Measurements from ENCODE around the gene MSANTD4. TPM values are rescaled to one million over a fixed set of nuclear protein-coding genes. Genes with fewer than 3 reads are reported as not detected.

MSANTD4 gene
- total and polyA plus RNA-seq, 2 donors (not counting 1 experiment from before 2014, with no cell fraction given) = 2.4 to 20.0 TPM

GRCh38 chr11:105975128-105975527 lies 46.9 kb downstream of the MSANTD4 start:
- no peaks in the 10 kb centered on the region for H3K9me3 ChIP-seq (ENCODE audit: control extremely low read depth in 1 of 3, control insufficient read depth in 2 of 3, insufficient read depth in 1 of 3, low read length in 2 of 3)
- Mint-ChIP-seq H3K9me3 (ENCODE audit: insufficient read depth) (no peaks in the 10 kb centered on the region), H3K27me3 (peaks cover 2% of the 10 kb centered on the region), H3K4me1 (no peaks in the 10 kb centered on the region), H3K27ac (no peak overlapping the region), H3K4me3 (no peak overlapping the region)
- intact Hi-C loops (cut with micrococcal nuclease) = no loop called here
- no peak overlapping the region for H2AFZ ChIP-seq (ENCODE audit: insufficient read depth, low read depth, low read length, poor library complexity, severe bottlenecking)
- no CpG with 5 or more reads among the region's 1 CpG for WGBS (ENCODE audit: insufficient coverage)
- H3K27ac ChIP-seq (ENCODE audit: low read length in 2 of 2) = no peak overlapping the region
- H3K27me3 ChIP-seq (replicated peaks in 1 of 4; ENCODE audit: control extremely low read depth in 1 of 4, control insufficient read depth in 3 of 4, insufficient read depth in 4 of 4, low read length in 3 of 4) = no peaks in the 10 kb centered on the region
- TF ChIP-seq CTCF (IDR thresholded peaks at IDR 0.05) = no peak
- no peak for TF ChIP-seq EZH2 (IDR thresholded peaks at IDR 0.05; ENCODE audit: borderline replicate concordance, insufficient read depth, low read depth, low read length, poor library complexity, severe bottlenecking)
- DNase-seq (no peak), ATAC-seq (ENCODE audit: low read depth) (no peak)
- H3K9ac ChIP-seq (ENCODE audit: low read length) = no peak overlapping the region
- no peaks in the 10 kb centered on the region for H4K20me1 ChIP-seq (ENCODE audit: control insufficient read depth, insufficient read depth, low read length, poor library complexity, severe bottlenecking)
- H3K4me2 ChIP-seq (replicated peaks; ENCODE audit: low read depth, low read length, poor library complexity, severe bottlenecking) = no peak overlapping the region
- H3K79me2 ChIP-seq (ENCODE audit: control insufficient read depth, insufficient read depth, low read length) = no peaks in the 10 kb centered on the region
- H3K36me3 ChIP-seq (replicated peaks in 1 of 2; ENCODE audit: control extremely low read depth in 1 of 2, control insufficient read depth in 1 of 2, extremely low read depth in 1 of 2, insufficient read depth in 2 of 2, low read length in 1 of 2) = no peaks in the 10 kb centered on the region
- no peaks in the 10 kb centered on the region for H3K4me1 ChIP-seq (ENCODE audit: control insufficient read depth in 2 of 2, insufficient read depth in 2 of 2, low read length in 2 of 2)
- CTCF ChIA-PET = no interaction called here
- POLR2A ChIA-PET = no interaction called here
- H3K4me3 ChIP-seq (ENCODE audit: control extremely low read depth in 1 of 5, extremely low read depth in 1 of 5, insufficient read depth in 1 of 5, low read depth in 2 of 5, low read length in 4 of 5) = no peak overlapping the region

- ATAC-seq (ENCODE audit: low read depth) (no peak), DNase-seq (no peak)
- no peak overlapping the region for H3K4me2 ChIP-seq (replicated peaks; ENCODE audit: low read depth, low read length, poor library complexity, severe bottlenecking)
- no peaks in the 10 kb centered on the region for H3K9me3 ChIP-seq (ENCODE audit: control extremely low read depth in 1 of 3, control insufficient read depth in 2 of 3, insufficient read depth in 1 of 3, low read length in 2 of 3)
- H3K79me2 ChIP-seq (ENCODE audit: control insufficient read depth, insufficient read depth, low read length) = no peaks in the 10 kb centered on the region
- H2AFZ ChIP-seq (ENCODE audit: insufficient read depth, low read depth, low read length, poor library complexity, severe bottlenecking) = no peak overlapping the region
- Mint-ChIP-seq H3K9me3 (ENCODE audit: insufficient read depth) (no peaks in the 10 kb centered on the region), H3K27ac (no peak overlapping the region), H3K4me3 (no peak overlapping the region), H3K4me1 (no peaks in the 10 kb centered on the region), H3K27me3 (peaks cover 7% of the 10 kb centered on the region)
- ChIA-PET POLR2A (no interaction called here), CTCF (no interaction called here)
- H4K20me1 ChIP-seq (ENCODE audit: control insufficient read depth, insufficient read depth, low read length, poor library complexity, severe bottlenecking) = no peaks in the 10 kb centered on the region
- no CpG with 5 or more reads among the region's 1 CpG for WGBS (ENCODE audit: insufficient coverage)
- H3K9ac ChIP-seq (ENCODE audit: low read length) = no peak overlapping the region
- no peaks in the 10 kb centered on the region for H3K27me3 ChIP-seq (replicated peaks in 1 of 4; ENCODE audit: control extremely low read depth in 1 of 4, control insufficient read depth in 3 of 4, insufficient read depth in 4 of 4, low read length in 3 of 4)
- no peak for TF ChIP-seq EZH2 (IDR thresholded peaks at IDR 0.05; ENCODE audit: borderline replicate concordance, insufficient read depth, low read depth, low read length, poor library complexity, severe bottlenecking)
- TF ChIP-seq CTCF (IDR thresholded peaks at IDR 0.05) = no peak
- intact Hi-C loops (cut with micrococcal nuclease) = no loop called here
- H3K36me3 ChIP-seq (replicated peaks in 1 of 2; ENCODE audit: control extremely low read depth in 1 of 2, control insufficient read depth in 1 of 2, extremely low read depth in 1 of 2, insufficient read depth in 2 of 2, low read length in 1 of 2) = no peaks in the 10 kb centered on the region
- no peak overlapping the region for H3K4me3 ChIP-seq (ENCODE audit: control extremely low read depth in 1 of 5, extremely low read depth in 1 of 5, insufficient read depth in 1 of 5, low read depth in 2 of 5, low read length in 4 of 5)
- H3K27ac ChIP-seq (ENCODE audit: low read length in 2 of 2) = no peak overlapping the region
- H3K4me1 ChIP-seq (ENCODE audit: control insufficient read depth in 2 of 2, insufficient read depth in 2 of 2, low read length in 2 of 2) = no peaks in the 10 kb centered on the region
Measured at GRCh38 chr11:105969756-105970155, 52.3 kb downstream of the MSANTD4 start.

Data from B cell (primary cell).